Breast epithelium (tissue), 3 donors: ENCODE measurements around the gene OR4Q3.
"Not testable (repeated sequence)": the region's sequence is repeated elsewhere in the genome, so short reads cannot be mapped to it uniquely, and the experiment has no call there.

Experiments
- POLR2A ChIP-seq: fragments of 450-650 bp; IDR thresholded peaks from one replicate; pipeline ENCODE4 v1.6.1; 2016; ENCODE audit warnings: antibody characterized with exemption, mild to moderate bottlenecking, moderate library complexity
- TF ChIP-seq, protein P1 (sequence below), 3 donors: fragments of 450-650 bp; IDR thresholded peaks; one replicate each; pipeline ENCODE4 v1.5.1; 2016 to 2017; ENCODE audit warnings: antibody characterized with exemption in 3 of 3, mild to moderate bottlenecking in 3 of 3, moderate library complexity in 3 of 3

DNA sequence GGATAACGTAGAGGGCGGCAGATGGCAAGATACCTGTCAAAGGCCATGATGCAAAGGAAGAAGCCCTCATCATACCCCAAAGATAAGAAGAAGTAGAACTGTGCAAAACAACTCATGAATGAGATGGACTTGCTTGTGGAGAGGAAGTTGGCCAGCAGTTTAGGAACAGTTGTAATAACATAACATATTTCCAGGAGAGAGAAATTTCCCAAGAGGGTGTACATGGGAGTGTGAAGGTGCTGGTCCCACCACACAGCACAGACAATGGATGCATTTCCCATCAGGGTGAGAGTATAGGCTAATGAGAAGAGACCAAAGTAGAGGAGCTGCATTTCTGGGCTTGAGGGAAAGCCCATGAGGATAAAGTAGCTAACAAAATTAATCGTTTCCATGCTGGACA lies 9.5 kb upstream of the OR4Q3 start:
- TF ChIP-seq, protein P1, sequence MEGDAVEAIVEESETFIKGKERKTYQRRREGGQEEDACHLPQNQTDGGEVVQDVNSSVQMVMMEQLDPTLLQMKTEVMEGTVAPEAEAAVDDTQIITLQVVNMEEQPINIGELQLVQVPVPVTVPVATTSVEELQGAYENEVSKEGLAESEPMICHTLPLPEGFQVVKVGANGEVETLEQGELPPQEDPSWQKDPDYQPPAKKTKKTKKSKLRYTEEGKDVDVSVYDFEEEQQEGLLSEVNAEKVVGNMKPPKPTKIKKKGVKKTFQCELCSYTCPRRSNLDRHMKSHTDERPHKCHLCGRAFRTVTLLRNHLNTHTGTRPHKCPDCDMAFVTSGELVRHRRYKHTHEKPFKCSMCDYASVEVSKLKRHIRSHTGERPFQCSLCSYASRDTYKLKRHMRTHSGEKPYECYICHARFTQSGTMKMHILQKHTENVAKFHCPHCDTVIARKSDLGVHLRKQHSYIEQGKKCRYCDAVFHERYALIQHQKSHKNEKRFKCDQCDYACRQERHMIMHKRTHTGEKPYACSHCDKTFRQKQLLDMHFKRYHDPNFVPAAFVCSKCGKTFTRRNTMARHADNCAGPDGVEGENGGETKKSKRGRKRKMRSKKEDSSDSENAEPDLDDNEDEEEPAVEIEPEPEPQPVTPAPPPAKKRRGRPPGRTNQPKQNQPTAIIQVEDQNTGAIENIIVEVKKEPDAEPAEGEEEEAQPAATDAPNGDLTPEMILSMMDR (IDR thresholded peaks at IDR 0.05): not testable (repeated sequence)
- TF ChIP-seq POLR2A: not testable (repeated sequence)
